Measurements from ENCODE around the gene CC2D1A. TPM values are rescaled to one million over a fixed set of nuclear protein-coding genes. Genes with fewer than 3 reads are reported as not detected.
A peak's percentile ranks its signal among the peaks of the same experiment; 100 is the strongest.

The CC2D1A gene
- total RNA-seq, 2 experiments from 2014 or later, result 16.4 to 16.9 TPM

GRCh38 chr19:13864046-13864666 lies 41.8 kb upstream of the CC2D1A start:
- DNase-seq (peak in 2 of 14 experiments; percentile 40 to 57), ATAC-seq (ENCODE audit: poor library complexity) (no peak)
- peaks cover 25 to 34% of the 10 kb centered on the region in 2 experiments for H3K27me3 ChIP-seq (ENCODE audit: control insufficient read depth in 1 of 2, insufficient read depth in 2 of 2, low read length in 2 of 2)
- H3K9me3 Mint-ChIP-seq, result no peaks in the 10 kb centered on the region
- peaks cover 41% of the 10 kb centered on the region for H3K4me1 Mint-ChIP-seq (ENCODE audit: low read depth)
- no peak for TF ChIP-seq CTCF (IDR thresholded peaks at IDR 0.05)
- H3K36me3 Mint-ChIP-seq (ENCODE audit: low read depth), result no peaks in the 10 kb centered on the region
- ChIA-PET CTCF (no interaction called here), POLR2A (interaction anchor here (0.9 to 7.2 kb wide), 3 partner anchors 27 to 97 kb away, joined by 3 to 85 read pairs (median 22); no protein-coding TSS in a partner anchor)
- peak overlapping the region; percentile 78 for H3K4me3 Mint-ChIP-seq
- H3K4me1 ChIP-seq (ENCODE audit: insufficient read depth, low read length), result peaks cover 42% of the 10 kb centered on the region
- H3K9me3 ChIP-seq (ENCODE audit: control insufficient read depth in 1 of 2, insufficient read depth in 1 of 2, low read length in 2 of 2), result no peaks in the 10 kb centered on the region
- H3K4me3 ChIP-seq (ENCODE audit: low read length), result no peak overlapping the region
- H3K27ac ChIP-seq (ENCODE audit: low read depth in 1 of 2, low read length in 2 of 2), result no peak overlapping the region
- peak overlapping the region; percentile 12 for H3K27ac Mint-ChIP-seq
- intact Hi-C loops (cut with DNase I, micrococcal nuclease), result loop anchor here in 1 of 2 experiments (5.0 kb wide), 1 partner anchor 587 kb away; no protein-coding TSS in a partner anchor
- H3K27me3 Mint-ChIP-seq, result peaks cover 42% of the 10 kb centered on the region
- no peaks in the 10 kb centered on the region for H3K36me3 ChIP-seq (ENCODE audit: insufficient read depth, low read length)

GRCh38 chr19:13864667-13865570 lies 41.1 kb upstream of the CC2D1A start:
- intact Hi-C loops (cut with DNase I, micrococcal nuclease), result loop anchor here in 1 of 2 experiments (5.0 kb wide), 1 partner anchor 588 kb away; no protein-coding TSS in a partner anchor
- Mint-ChIP-seq H3K4me3 (peak overlapping the region; percentile 78), H3K27me3 (peaks cover 49% of the 10 kb centered on the region), H3K9me3 (no peaks in the 10 kb centered on the region), H3K36me3 (ENCODE audit: low read depth) (no peaks in the 10 kb centered on the region), H3K27ac (no peak overlapping the region), H3K4me1 (ENCODE audit: low read depth) (peaks cover 36% of the 10 kb centered on the region)
- no peak overlapping the region for H3K27ac ChIP-seq (ENCODE audit: low read depth in 1 of 2, low read length in 2 of 2)
- H3K4me3 ChIP-seq (ENCODE audit: low read length), result peak overlapping the region; percentile 26
- ATAC-seq (ENCODE audit: poor library complexity), result no peak
- ChIA-PET CTCF (no interaction called here), POLR2A (interaction anchor here (7.2 kb wide), 1 partner anchor 79 kb away, joined by 85 read pairs; no protein-coding TSS in a partner anchor)
- H3K27me3 ChIP-seq (ENCODE audit: control insufficient read depth in 1 of 2, insufficient read depth in 2 of 2, low read length in 2 of 2), result peaks cover 25 to 36% of the 10 kb centered on the region in 2 experiments
- no peaks in the 10 kb centered on the region for H3K36me3 ChIP-seq (ENCODE audit: insufficient read depth, low read length)
- TF ChIP-seq CTCF (IDR thresholded peaks at IDR 0.05), result no peak
- peak in 3 of 14 experiments; percentile 18 to 62 (median 51) for DNase-seq
- H3K9me3 ChIP-seq (ENCODE audit: control insufficient read depth in 1 of 2, insufficient read depth in 1 of 2, low read length in 2 of 2), result no peaks in the 10 kb centered on the region
- peaks cover 42% of the 10 kb centered on the region for H3K4me1 ChIP-seq (ENCODE audit: insufficient read depth, low read length)

GRCh38 chr19:13865571-13866462 lies 40.2 kb upstream of the CC2D1A start:
- peaks cover 25 to 36% of the 10 kb centered on the region in 2 experiments for H3K27me3 ChIP-seq (ENCODE audit: control insufficient read depth in 1 of 2, insufficient read depth in 2 of 2, low read length in 2 of 2)

More at GRCh38 chr19:13865571-13866462, 40.2 kb upstream of the CC2D1A start:
- DNase-seq, result peak in 3 of 14 experiments; percentile 28 to 51 (median 39)
- Mint-ChIP-seq H3K4me3 (peak overlapping the region; percentile 65), H3K4me1 (ENCODE audit: low read depth) (peaks cover 35% of the 10 kb centered on the region), H3K27me3 (peaks cover 52% of the 10 kb centered on the region), H3K36me3 (ENCODE audit: low read depth) (no peaks in the 10 kb centered on the region), H3K9me3 (no peaks in the 10 kb centered on the region), H3K27ac (no peak overlapping the region)
- no peak for ATAC-seq (ENCODE audit: poor library complexity)
- Histone ChIP-seq H3K4me1 (ENCODE audit: insufficient read depth, low read length) (peaks cover 39% of the 10 kb centered on the region), H3K4me3 (ENCODE audit: low read length) (peak overlapping the region; percentile 37), H3K36me3 (ENCODE audit: insufficient read depth, low read length) (no peaks in the 10 kb centered on the region), H3K27ac (ENCODE audit: low read depth in 1 of 2, low read length in 2 of 2) (no peak overlapping the region), H3K9me3 (ENCODE audit: control insufficient read depth in 1 of 2, insufficient read depth in 1 of 2, low read length in 2 of 2) (no peaks in the 10 kb centered on the region)
- POLR2A ChIA-PET, result interaction anchor here (1.0 kb wide), 1 partner anchor 78 kb away, joined by 4 read pairs; no protein-coding TSS in a partner anchor
- CTCF ChIA-PET, result no interaction called here
- intact Hi-C loops (cut with DNase I, micrococcal nuclease), result no loop called here
- no peak for TF ChIP-seq CTCF (IDR thresholded peaks at IDR 0.05)
